Neural progenitor cell (in vitro differentiated cells): Measurements from ENCODE around the gene ZIM2.

Experiments
- CTCF ChIP-seq: fragments of 200-600 bp; sonication (generic); IDR thresholded peaks from 2 replicates; pipeline ENCODE4 v1.5.1; 2017; ENCODE audit warnings: antibody characterized with exemption, mild to moderate bottlenecking
- EZH2 ChIP-seq: fragments of 200-600 bp; sonication (generic); IDR thresholded peaks from 2 replicates; pipeline ENCODE4 v1.6.1; 2017; ENCODE audit warnings: antibody characterized with exemption, mild to moderate bottlenecking, moderate library complexity

GRCh38 chr19:56760842-56761241 is 79.7 kb downstream of the ZIM2 start:
- TF ChIP-seq CTCF (no peak), EZH2 (no peak)
